Activated CD8-positive, alpha-beta memory T cell treated with anti-CD3 and anti-CD28 coated beads, Interleukin-2, amount 10 ng/mL, durations not matched to agents 7 days and 5 days (primary cell): ENCODE results near the gene DST. TPM values are rescaled to one million over a fixed set of nuclear protein-coding genes. Genes with fewer than 3 reads are reported as not detected.

ENCODE experiments used
- ATAC-seq: fragments of 150-1000 bp; cut with Tn5 transposase; one replicate; pipeline ENCODE4 v1.10.0; 2021; ENCODE audit warnings: moderate library complexity
- CTCF ChIA-PET: fragments of 350-600 bp; sonication (Branson Sonifier 250); formaldehyde crosslinking; loops from one replicate; lab custom pipeline; 2021; ENCODE audit warnings: antibody characterized with exemption; lab: Charles Lee
- DNase-seq: peaks from one replicate; pipeline ENCODE4 v3.0.0-alpha.2; 2020
- H3K27ac Mint-ChIP-seq: one replicate; pipeline ENCODE4 v1.8.0; 2021; ENCODE audit warnings: mild to moderate bottlenecking, mixed read lengths
- H3K27me3 Mint-ChIP-seq: one replicate; pipeline ENCODE4 v1.8.0; 2021; ENCODE audit warnings: mixed read lengths
- H3K36me3 Mint-ChIP-seq: one replicate; pipeline ENCODE4 v1.8.0; 2021; ENCODE audit warnings: mild to moderate bottlenecking, mixed read lengths
- H3K4me1 Mint-ChIP-seq: one replicate; pipeline ENCODE4 v1.8.0; 2021; ENCODE audit warnings: mixed read lengths
- H3K4me3 Mint-ChIP-seq: one replicate; pipeline ENCODE4 v1.8.0; 2021; ENCODE audit warnings: mild to moderate bottlenecking, moderate library complexity, mixed read lengths
- H3K9me3 Mint-ChIP-seq: one replicate; pipeline ENCODE4 v1.8.0; 2022; ENCODE audit warnings: low read depth, mixed read lengths
- total RNA-seq, 2 experiments: library from RNA; stranded (reverse); gene quantifications; one replicate each; pipeline ENCODE4 v1.2.3, GENCODE V29; 2021

Gene DST
- total RNA-seq, 2 experiments from 2014 or later = 4.0 to 4.3 TPM

DNA sequence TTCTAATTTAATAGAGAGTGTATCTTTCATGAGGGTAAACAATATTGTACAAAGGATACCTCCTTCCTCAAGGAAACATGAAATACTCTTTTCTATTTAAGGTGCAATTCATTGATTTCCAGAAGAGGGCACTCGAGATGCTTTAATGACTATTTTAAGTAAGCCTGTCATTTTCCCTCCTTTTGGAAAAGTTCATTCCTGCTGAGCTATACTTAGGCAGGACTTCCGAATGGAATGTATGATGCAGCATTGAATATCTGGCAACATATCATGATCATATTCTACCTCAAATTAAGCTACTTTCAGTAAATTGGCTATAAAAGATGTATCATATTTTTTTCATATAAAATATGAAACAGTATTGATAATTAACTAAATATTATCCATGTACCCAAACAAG is 5.0 kb downstream of the DST start:
- no peaks in the 10 kb centered on the region for H3K9me3 Mint-ChIP-seq
- H3K27me3 Mint-ChIP-seq = peaks cover 6% of the 10 kb centered on the region
- CTCF ChIA-PET = interaction anchor here (0.8 to 2.0 kb wide), 4 partner anchors 50 to 685 kb away, joined by 3 to 7 read pairs (median 4); no protein-coding TSS in a partner anchor
- no peak overlapping the region for H3K4me3 Mint-ChIP-seq
- no peak for DNase-seq
- no peaks in the 10 kb centered on the region for H3K36me3 Mint-ChIP-seq
- no peak overlapping the region for H3K27ac Mint-ChIP-seq
- no peak for ATAC-seq
- H3K4me1 Mint-ChIP-seq = no peaks in the 10 kb centered on the region

DNA sequence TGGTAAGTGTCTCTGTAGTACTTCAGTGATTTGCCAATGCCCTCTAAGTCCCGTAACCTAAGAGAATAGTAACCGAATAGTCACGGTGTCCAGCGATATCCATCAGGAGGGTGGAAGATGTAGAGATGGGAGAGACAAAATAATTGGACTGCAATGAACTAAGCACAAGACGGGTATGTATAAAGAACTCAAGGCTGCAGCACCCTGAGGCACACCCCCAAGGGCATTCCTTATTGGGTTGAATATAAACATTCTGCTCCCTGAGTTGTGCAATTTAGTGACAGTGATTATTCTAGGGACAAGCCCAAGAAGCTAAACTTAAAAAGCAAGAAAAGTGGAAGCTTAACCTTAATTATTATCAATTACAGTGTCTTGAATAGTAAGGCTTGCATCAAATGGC is 14.6 kb downstream of the DST start:
- no peak overlapping the region for H3K4me3 Mint-ChIP-seq
- no peaks in the 10 kb centered on the region for H3K4me1 Mint-ChIP-seq
- CTCF ChIA-PET = no interaction called here
- peaks cover 4% of the 10 kb centered on the region for H3K27me3 Mint-ChIP-seq
- H3K27ac Mint-ChIP-seq = no peak overlapping the region
- ATAC-seq = no peak
- no peak for DNase-seq
- H3K9me3 Mint-ChIP-seq = no peaks in the 10 kb centered on the region
- H3K36me3 Mint-ChIP-seq = no peaks in the 10 kb centered on the region

DNA sequence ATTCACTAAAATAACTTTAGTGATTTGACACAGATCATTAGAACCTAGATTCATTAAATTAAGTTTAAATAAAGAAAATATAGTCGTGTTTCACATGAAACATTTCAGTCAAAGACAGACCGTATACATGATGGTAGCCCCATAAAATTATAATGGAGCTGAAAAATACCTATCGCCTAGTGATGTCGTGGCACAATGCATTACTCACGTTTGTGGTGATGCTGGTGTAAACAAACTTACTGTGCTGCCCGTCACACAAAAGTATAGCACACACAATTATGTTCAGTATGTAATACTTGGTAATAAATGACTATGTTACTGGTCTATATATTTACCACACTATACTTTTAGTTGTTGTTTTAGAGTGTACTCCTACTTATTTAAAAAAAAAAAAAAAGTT is 17.3 kb downstream of the DST start:
- Mint-ChIP-seq H3K4me1 (no peaks in the 10 kb centered on the region), H3K36me3 (no peaks in the 10 kb centered on the region)

DNA sequence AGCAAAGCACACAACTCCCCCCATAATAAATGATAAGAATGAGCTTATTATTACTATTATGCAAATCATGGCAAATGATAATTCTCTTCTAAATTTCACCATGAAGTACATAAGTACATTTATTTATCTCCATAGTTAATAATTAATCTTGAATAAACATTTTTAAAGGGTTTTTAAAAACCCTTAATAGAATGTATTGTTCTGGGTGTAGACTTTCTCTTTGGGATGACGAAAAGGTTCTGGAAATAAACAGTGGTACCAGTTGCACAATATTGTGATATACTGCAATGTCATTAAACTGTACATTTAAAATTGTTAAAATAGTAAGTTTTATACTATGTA is 18.0 kb downstream of the DST start:
- no peaks in the 10 kb centered on the region for H3K4me1 Mint-ChIP-seq
- peaks cover 1% of the 10 kb centered on the region for H3K27me3 Mint-ChIP-seq
- H3K9me3 Mint-ChIP-seq = no peaks in the 10 kb centered on the region
- DNase-seq (no peak), ATAC-seq (no peak)
- CTCF ChIA-PET = no interaction called here
- H3K36me3 Mint-ChIP-seq = no peaks in the 10 kb centered on the region
- no peak overlapping the region for H3K4me3 Mint-ChIP-seq
- no peak overlapping the region for H3K27ac Mint-ChIP-seq

More for the DNA sequence above, 17.3 kb downstream of the DST start:
- DNase-seq (no peak), ATAC-seq (no peak)
- Mint-ChIP-seq H3K9me3 (no peaks in the 10 kb centered on the region), H3K27ac (no peak overlapping the region), H3K4me3 (no peak overlapping the region), H3K27me3 (peaks cover 4% of the 10 kb centered on the region)
- CTCF ChIA-PET = no interaction called here

DNA sequence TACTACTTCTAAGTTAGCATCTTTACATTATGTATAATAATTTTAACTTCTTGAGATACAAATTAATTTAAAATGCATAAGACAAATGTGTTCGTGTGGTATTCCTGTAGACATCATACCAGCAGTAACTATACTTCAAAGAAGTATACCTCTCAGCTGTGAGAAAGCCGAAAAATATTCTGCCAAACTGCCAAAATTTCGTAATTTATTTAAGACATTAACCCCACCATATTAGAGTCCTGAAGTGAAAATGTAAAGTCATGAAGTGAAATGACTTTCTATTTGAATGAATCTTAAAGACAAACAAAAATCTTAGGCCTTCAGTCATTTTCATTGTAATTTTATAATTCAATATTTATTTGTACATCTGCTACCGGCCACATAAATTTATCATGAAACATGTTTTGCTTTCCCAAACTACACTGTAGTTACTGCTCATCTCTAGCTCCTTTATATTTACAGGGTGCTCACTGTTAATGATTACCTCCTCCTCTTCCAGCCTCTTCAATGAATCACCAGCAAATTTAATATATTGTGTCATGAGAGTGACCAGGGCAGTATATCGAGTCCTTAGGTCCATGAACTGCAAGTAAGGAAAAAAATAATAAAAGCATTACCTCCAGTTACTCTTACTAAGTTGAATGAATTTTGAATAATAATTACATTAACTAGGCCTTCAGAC is 18.5 kb downstream of the DST start:
- Mint-ChIP-seq H3K4me1 (no peaks in the 10 kb centered on the region), H3K27me3 (no peaks in the 10 kb centered on the region), H3K27ac (no peak overlapping the region), H3K9me3 (no peaks in the 10 kb centered on the region), H3K36me3 (no peaks in the 10 kb centered on the region), H3K4me3 (no peak overlapping the region)
- DNase-seq (no peak), ATAC-seq (no peak)
- CTCF ChIA-PET = interaction anchor here (1.4 kb wide), 1 partner anchor 29 kb away, joined by 4 read pairs; no protein-coding TSS in a partner anchor

DNA sequence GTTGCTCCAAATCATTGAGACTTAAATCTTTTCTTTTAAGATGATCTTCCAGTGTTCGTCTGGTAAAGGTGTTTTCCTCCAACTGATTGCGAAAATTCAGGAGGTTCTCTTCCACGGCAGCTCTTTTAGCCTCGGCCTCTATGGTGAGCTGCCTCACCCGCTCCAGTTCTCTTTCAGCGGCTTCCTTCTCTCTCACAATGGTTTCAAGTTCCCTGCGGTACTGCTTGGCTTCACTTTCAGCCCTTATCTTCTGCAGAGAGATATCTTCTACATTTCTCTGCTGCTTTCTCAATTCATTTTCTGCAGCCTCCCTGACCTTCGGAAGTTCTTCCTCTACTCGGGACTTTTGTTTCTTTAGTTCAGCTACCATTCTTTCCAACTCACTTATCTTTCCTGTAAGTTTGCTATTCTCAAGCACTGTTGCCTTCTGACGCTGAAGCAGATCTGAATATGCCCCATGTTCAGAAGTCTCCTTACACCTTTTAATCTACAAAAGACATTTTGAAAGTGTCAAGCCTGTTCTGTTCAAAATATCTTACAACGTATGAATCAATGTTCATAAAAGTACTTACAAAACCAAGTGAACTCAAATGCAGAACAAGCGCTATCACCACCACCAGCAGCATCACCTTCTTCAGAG is 22.3 kb downstream of the DST start:
- no peaks in the 10 kb centered on the region for H3K27me3 Mint-ChIP-seq
- H3K36me3 Mint-ChIP-seq = no peaks in the 10 kb centered on the region
- no peak for ATAC-seq
- no peak for DNase-seq
- H3K4me1 Mint-ChIP-seq = no peaks in the 10 kb centered on the region
- no peaks in the 10 kb centered on the region for H3K9me3 Mint-ChIP-seq
- H3K4me3 Mint-ChIP-seq = no peak overlapping the region
- no peak overlapping the region for H3K27ac Mint-ChIP-seq
- CTCF ChIA-PET = no interaction called here

DNA sequence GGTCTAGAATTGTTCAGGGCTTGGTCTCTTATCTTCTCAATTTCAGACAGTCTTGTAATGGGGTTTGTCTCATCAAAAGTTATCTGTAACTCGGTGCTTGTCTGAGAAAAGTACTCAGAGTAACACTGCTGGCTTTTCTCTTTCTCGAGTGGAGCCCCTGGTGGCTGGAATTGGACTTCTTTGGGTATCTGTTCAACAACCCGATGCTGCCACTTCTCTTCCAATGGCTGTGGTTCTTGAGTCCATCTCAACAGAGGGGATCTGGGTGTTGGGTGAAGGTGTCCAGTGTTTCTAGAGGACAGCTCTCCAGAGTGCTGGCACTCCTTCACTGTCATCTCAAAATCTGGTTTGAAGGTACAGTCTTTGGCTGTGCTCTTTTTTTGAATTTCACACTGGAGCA is 24.6 kb downstream of the DST start:
- Mint-ChIP-seq H3K9me3 (no peaks in the 10 kb centered on the region), H3K36me3 (no peaks in the 10 kb centered on the region), H3K4me3 (no peak overlapping the region), H3K4me1 (no peaks in the 10 kb centered on the region), H3K27ac (no peak overlapping the region), H3K27me3 (peaks cover 6% of the 10 kb centered on the region)
- ATAC-seq = no peak
- DNase-seq = no peak
- CTCF ChIA-PET = no interaction called here

DNA sequence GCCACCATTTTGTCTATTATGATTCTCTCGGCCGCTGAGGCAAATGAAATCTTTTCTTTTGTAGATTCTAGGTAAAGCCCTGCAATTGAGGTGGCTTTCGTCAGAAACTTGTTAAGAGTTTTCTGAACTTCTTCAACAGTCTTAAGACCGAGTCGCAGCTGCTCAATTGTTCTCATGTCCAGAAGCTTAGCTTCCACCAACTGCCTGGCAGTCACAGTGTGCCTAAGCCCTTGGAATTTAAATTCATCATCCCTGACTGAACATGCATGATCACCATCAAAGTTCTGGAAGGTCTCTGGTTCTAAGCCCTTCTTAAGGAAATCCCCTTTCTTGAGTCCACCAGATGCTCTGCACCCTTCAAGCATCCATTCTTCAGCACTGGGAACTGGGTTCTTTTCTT is 25.7 kb downstream of the DST start:
- no peaks in the 10 kb centered on the region for H3K36me3 Mint-ChIP-seq
- no peak overlapping the region for H3K4me3 Mint-ChIP-seq
- H3K27ac Mint-ChIP-seq = no peak overlapping the region
- CTCF ChIA-PET = no interaction called here
- H3K27me3 Mint-ChIP-seq = peaks cover 6% of the 10 kb centered on the region
- DNase-seq = no peak
- ATAC-seq = no peak
- H3K9me3 Mint-ChIP-seq = no peaks in the 10 kb centered on the region
- no peaks in the 10 kb centered on the region for H3K4me1 Mint-ChIP-seq

DNA sequence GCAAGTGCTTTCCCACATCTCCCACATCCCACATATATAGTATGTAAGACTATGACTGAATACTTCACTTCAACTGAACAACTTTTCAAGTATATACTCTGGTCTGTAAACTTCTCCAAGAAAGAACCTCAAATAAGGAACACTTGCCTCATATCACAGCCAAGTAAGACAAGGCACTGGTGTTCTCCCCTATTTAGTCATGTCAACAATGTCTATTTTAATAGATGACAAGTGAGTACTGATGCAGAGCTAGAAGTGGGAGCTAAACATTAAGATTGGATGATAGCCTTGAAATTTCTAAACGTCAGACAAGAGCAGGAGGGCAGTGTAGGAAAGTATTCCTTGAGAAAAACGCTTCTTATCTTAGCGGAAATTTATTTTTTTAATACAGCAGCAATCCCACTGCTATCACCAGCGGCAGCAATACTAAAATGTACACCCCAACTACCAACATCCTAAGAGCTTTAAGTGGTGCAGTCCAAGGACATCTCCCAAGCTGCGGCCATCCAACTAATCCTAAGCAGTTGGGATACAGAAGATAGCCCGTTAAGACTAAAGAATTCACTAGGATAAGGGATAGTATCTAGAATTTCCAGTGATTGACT is 29.3 kb downstream of the DST start:
- H3K9me3 Mint-ChIP-seq = no peaks in the 10 kb centered on the region
- DNase-seq (no peak), ATAC-seq (no peak)
- no peaks in the 10 kb centered on the region for H3K4me1 Mint-ChIP-seq
- H3K27ac Mint-ChIP-seq = no peak overlapping the region
- CTCF ChIA-PET = interaction anchor here (1.2 kb wide), 1 partner anchor 18 kb away, joined by 3 read pairs; no protein-coding TSS in a partner anchor
- no peaks in the 10 kb centered on the region for H3K36me3 Mint-ChIP-seq
- no peak overlapping the region for H3K4me3 Mint-ChIP-seq
- H3K27me3 Mint-ChIP-seq = peaks cover 12% of the 10 kb centered on the region

DNA sequence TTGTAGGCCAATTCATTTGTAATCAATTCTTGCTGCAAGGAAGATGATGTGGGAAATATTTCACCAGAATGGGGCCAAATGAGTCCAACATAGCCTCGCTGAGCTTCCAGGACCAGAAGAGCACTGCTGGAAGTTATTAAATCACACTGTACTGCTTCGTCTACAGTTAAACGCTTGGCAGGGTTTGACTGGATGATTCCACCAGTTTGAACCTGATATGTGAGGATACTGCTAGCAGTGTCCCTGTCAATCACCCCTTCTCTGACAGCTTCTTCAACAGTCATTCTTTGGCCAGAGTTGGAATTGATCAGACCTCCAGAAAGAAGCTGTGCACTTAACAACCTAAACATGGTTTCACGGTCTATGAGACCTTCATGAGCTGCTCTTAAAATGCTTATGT is 34.4 kb downstream of the DST start:
- no peaks in the 10 kb centered on the region for H3K9me3 Mint-ChIP-seq
- no peak overlapping the region for H3K27ac Mint-ChIP-seq
- no peaks in the 10 kb centered on the region for H3K36me3 Mint-ChIP-seq
- no peak for ATAC-seq
- DNase-seq = no peak
- CTCF ChIA-PET = interaction anchor here (1.0 kb wide), 2 partner anchors 12 to 14 kb away, joined by 3 to 4 read pairs; no protein-coding TSS in a partner anchor
- H3K4me3 Mint-ChIP-seq = no peak overlapping the region
- peaks cover 20% of the 10 kb centered on the region for H3K27me3 Mint-ChIP-seq
- no peaks in the 10 kb centered on the region for H3K4me1 Mint-ChIP-seq

DNA sequence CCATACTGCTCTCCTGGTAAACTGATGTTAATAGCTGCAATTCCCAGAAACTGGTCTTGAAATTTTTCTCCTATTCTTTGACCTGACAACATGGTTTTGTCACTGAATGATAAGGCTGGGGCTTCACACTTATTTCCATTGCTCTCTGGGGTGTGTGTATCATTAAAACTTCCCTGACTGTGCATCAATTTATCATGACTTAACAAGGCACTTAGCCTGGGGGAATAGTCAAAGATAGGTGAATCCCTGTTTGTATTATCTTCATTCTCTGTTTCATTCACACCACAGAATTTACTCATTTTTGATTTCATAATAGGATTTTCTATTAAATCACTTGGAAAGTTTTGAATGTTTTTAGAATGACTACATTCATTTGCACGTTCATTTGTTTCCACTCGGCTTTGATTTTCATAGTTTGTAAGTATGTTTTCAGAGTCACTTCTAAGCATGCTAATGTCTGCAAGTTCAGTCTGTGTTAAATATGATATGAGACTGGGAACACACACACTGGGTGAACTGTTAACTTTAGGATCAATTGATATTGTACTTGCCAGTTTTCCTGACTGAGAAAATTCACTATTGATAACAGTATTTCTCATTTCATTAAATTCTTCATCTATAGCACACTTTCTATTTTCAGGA is 35.5 kb downstream of the DST start:
- no peaks in the 10 kb centered on the region for H3K9me3 Mint-ChIP-seq
- no peak overlapping the region for H3K4me3 Mint-ChIP-seq
- no peaks in the 10 kb centered on the region for H3K4me1 Mint-ChIP-seq
- CTCF ChIA-PET = interaction anchor here (1.0 kb wide), 1 partner anchor 10 kb away, joined by 3 read pairs; no protein-coding TSS in a partner anchor
- ATAC-seq (no peak), DNase-seq (no peak)
- H3K27me3 Mint-ChIP-seq = peaks cover 20% of the 10 kb centered on the region
- H3K36me3 Mint-ChIP-seq = no peaks in the 10 kb centered on the region
- H3K27ac Mint-ChIP-seq = no peak overlapping the region

DNA sequence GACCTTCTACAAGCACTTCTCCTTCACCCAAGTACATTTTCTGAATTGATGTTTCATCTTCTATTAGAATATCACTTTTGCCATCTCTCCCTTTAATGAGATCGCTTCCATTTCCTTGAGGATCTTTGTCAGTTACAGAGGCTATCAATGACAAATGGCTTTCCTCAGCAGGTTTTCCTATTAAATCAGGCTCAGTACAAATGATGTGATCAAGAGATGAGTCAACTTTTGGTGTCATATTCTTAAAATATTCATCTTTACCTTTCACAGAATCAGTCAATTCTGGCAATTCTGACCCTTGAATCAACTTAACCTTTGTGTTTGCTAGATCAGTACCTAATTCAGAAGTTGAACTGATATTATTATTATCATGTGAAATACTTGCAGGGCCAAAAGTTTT is 37.3 kb downstream of the DST start:
- Mint-ChIP-seq H3K27ac (no peak overlapping the region), H3K4me1 (no peaks in the 10 kb centered on the region), H3K4me3 (no peak overlapping the region), H3K36me3 (no peaks in the 10 kb centered on the region), H3K27me3 (peaks cover 14% of the 10 kb centered on the region), H3K9me3 (no peaks in the 10 kb centered on the region)
- ATAC-seq = no peak
- no peak for DNase-seq
- CTCF ChIA-PET = no interaction called here

DNA sequence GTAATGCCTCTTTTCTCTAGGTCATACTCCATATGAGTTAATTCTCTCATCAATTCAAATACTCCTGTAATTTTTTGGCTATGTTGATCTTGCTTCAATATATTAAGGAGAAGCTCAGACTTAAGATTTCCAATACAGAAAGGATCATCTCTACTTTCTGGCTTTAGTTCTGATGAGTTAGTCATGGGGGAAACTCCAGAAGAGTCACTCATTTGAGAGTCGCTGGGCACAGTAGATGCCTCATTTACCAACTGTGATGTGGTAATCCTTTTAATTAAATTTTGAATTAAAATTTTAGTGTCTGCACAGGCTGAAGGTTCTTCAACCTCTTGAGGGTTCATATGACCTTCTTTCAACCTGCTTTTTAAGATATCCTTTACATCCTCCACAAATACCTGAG is 38.5 kb downstream of the DST start:
- ATAC-seq (no peak), DNase-seq (no peak)
- CTCF ChIA-PET = no interaction called here
- Mint-ChIP-seq H3K4me3 (no peak overlapping the region), H3K9me3 (no peaks in the 10 kb centered on the region), H3K27me3 (peaks cover 19% of the 10 kb centered on the region), H3K36me3 (no peaks in the 10 kb centered on the region), H3K4me1 (no peaks in the 10 kb centered on the region), H3K27ac (no peak overlapping the region)
